ENCODE measurements around the gene FBXL16. TPM values are rescaled to one million over a fixed set of nuclear protein-coding genes. Genes with fewer than 3 reads are reported as not detected.

FBXL16 gene
- total RNA-seq, 4 donors from 2014 or later, result 0.21 to 0.37 TPM; not detected in 2

- Histone ChIP-seq H3K27ac (no peak overlapping the region), H3K27me3 (peaks cover 34 to 46% of the 10 kb centered on the region in 2 donors), H3K4me3 (no peak overlapping the region), H3K9me3 (no peaks in the 10 kb centered on the region), H3K4me1 (peaks cover 0 to 10% of the 10 kb centered on the region in 2 donors), H3K36me3 (no peaks in the 10 kb centered on the region)
- TF ChIP-seq POLR2A (IDR thresholded peaks at IDR 0.05) (no peak), CTCF (IDR thresholded peaks at IDR 0.05) (no peak)
- DNase-seq, result no peak
- intact Hi-C loops (cut with DNase I; ENCODE audit: low total_unique reads), result no loop called here
Measured at GRCh38 chr16:707062-707538, 1.5 kb upstream of the FBXL16 start.

- no peaks in the 10 kb centered on the region for H3K9me3 ChIP-seq
- TF ChIP-seq CTCF (IDR thresholded peaks at IDR 0.05) (no peak), POLR2A (IDR thresholded peaks at IDR 0.05) (no peak)
- peaks cover 0 to 10% of the 10 kb centered on the region in 2 donors for H3K4me1 ChIP-seq
- DNase-seq, result no peak
- no peak overlapping the region for H3K27ac ChIP-seq
- peaks cover 39 to 45% of the 10 kb centered on the region in 2 donors for H3K27me3 ChIP-seq
- intact Hi-C loops (cut with DNase I; ENCODE audit: low total_unique reads), result no loop called here
- no peaks in the 10 kb centered on the region for H3K36me3 ChIP-seq
- H3K4me3 ChIP-seq, result no peak overlapping the region
Measured at GRCh38 chr16:706189-707061, 824 bp upstream of the FBXL16 start.

- Histone ChIP-seq H3K9me3 (no peaks in the 10 kb centered on the region), H3K4me1 (peaks cover 0 to 10% of the 10 kb centered on the region in 2 donors), H3K27ac (no peak overlapping the region), H3K4me3 (no peak overlapping the region), H3K36me3 (no peaks in the 10 kb centered on the region), H3K27me3 (peaks cover 34 to 37% of the 10 kb centered on the region in 2 donors)
- TF ChIP-seq POLR2A (IDR thresholded peaks at IDR 0.05), result no peak
- no peak for TF ChIP-seq CTCF (IDR thresholded peaks at IDR 0.05)
- intact Hi-C loops (cut with DNase I; ENCODE audit: low total_unique reads), result no loop called here
- no peak for DNase-seq
Measured at GRCh38 chr16:704552-705380, 835 bp downstream of the FBXL16 start.

GRCh38 chr16:704047-704446, 1.6 kb downstream of the FBXL16 start:
- no peak overlapping the region for H3K4me3 ChIP-seq
- H3K27me3 ChIP-seq, result peaks cover 34 to 37% of the 10 kb centered on the region in 2 donors
- H3K27ac ChIP-seq, result no peak overlapping the region
- no peaks in the 10 kb centered on the region for H3K9me3 ChIP-seq
- intact Hi-C loops (cut with DNase I; ENCODE audit: low total_unique reads), result no loop called here
- peaks cover 0 to 10% of the 10 kb centered on the region in 2 donors for H3K4me1 ChIP-seq
- no peaks in the 10 kb centered on the region for H3K36me3 ChIP-seq
- TF ChIP-seq CTCF (IDR thresholded peaks at IDR 0.05), result no peak
- no peak for TF ChIP-seq POLR2A (IDR thresholded peaks at IDR 0.05)
- no peak for DNase-seq
